Activated CD4-positive, alpha-beta T cell treated with anti-CD3 and anti-CD28 coated beads, Interleukin-2, Interleukin-6, amounts not matched to agents 100 ng/mL and 50 ng/mL, durations not matched to agents 16 hours and 8 hours (primary cell): ENCODE measurements around the gene NEK6.

Source experiments
- DNase-seq: peaks from one replicate; pipeline ENCODE4 v3.0.0-alpha.2; 2020

Gene NEK6

GRCh38 chr9:124262649-124262972 is 4.9 kb downstream of the NEK6 start:
- no peak for DNase-seq

- no peak for DNase-seq
Measured at GRCh38 chr9:124263213-124263612, 5.5 kb downstream of the NEK6 start.

GRCh38 chr9:124263800-124264426 is 6.2 kb downstream of the NEK6 start:
- no peak for DNase-seq

- DNase-seq, result no peak
Measured at GRCh38 chr9:124264823-124265233, 7.1 kb downstream of the NEK6 start.

GRCh38 chr9:124265551-124265950 is 7.8 kb downstream of the NEK6 start:
- no peak for DNase-seq

- DNase-seq, result no peak
Measured at GRCh38 chr9:124266139-124266825, 8.5 kb downstream of the NEK6 start.

- no peak for DNase-seq
Measured at GRCh38 chr9:124266826-124267201, 9.1 kb downstream of the NEK6 start.

- DNase-seq, result peak; percentile 23
Measured at GRCh38 chr9:124267271-124267807, 9.6 kb downstream of the NEK6 start.

- DNase-seq, result no peak
Measured at GRCh38 chr9:124268248-124268647, 10.5 kb downstream of the NEK6 start.

- no peak for DNase-seq
Measured at GRCh38 chr9:124268661-124269060, 10.9 kb downstream of the NEK6 start.

- no peak for DNase-seq
Measured at GRCh38 chr9:124269556-124269955, 11.8 kb downstream of the NEK6 start.

GRCh38 chr9:124270504-124271335 is 13.0 kb downstream of the NEK6 start:
- DNase-seq, result no peak

GRCh38 chr9:124271660-124272059 is 13.9 kb downstream of the NEK6 start:
- DNase-seq, result no peak

- DNase-seq, result no peak
Measured at GRCh38 chr9:124272118-124272517, 14.4 kb downstream of the NEK6 start.

GRCh38 chr9:124272979-124273378 is 15.2 kb downstream of the NEK6 start:
- DNase-seq, result no peak

GRCh38 chr9:124273427-124274160 is 15.8 kb downstream of the NEK6 start:
- no peak for DNase-seq

- no peak for DNase-seq
Measured at GRCh38 chr9:124274226-124274625, 16.5 kb downstream of the NEK6 start.

GRCh38 chr9:124274738-124275137 is 17.0 kb downstream of the NEK6 start:
- DNase-seq, result no peak

- no peak for DNase-seq
Measured at GRCh38 chr9:124277420-124277819, 19.7 kb downstream of the NEK6 start.

GRCh38 chr9:124278054-124278540 is 20.3 kb downstream of the NEK6 start:
- no peak for DNase-seq

GRCh38 chr9:124279531-124280175 is 21.9 kb downstream of the NEK6 start:
- DNase-seq, result no peak

GRCh38 chr9:124280176-124280691 is 22.5 kb downstream of the NEK6 start:
- DNase-seq, result no peak
